ENCODE results near the gene SYNPR.
"Not testable (repeated sequence)": the region's sequence is repeated elsewhere in the genome, so short reads cannot be mapped to it uniquely, and the experiment has no call there.

The SYNPR gene

GRCh38 chr3:63278171-63279004 lies at the start of gene SYNPR:
TSS of gene SYNPR (plus strand) at chr3:63278308.
- no peak for DNase-seq (ENCODE audit: low spot score)

GRCh38 chr3:63228677-63229076 lies 49.4 kb upstream of the SYNPR start:
- DNase-seq (ENCODE audit: low spot score): peak; percentile 75

- DNase-seq (ENCODE audit: low spot score): no peak
These were observed 48.0 kb upstream of the SYNPR start for GRCh38 chr3:63230146-63230545.

GRCh38 chr3:63231643-63232042 lies 46.5 kb upstream of the SYNPR start:
- no peak for DNase-seq (ENCODE audit: low spot score)

GRCh38 chr3:63232764-63233396 lies 45.2 kb upstream of the SYNPR start:
- DNase-seq (ENCODE audit: low spot score): peak; percentile 18

GRCh38 chr3:63240381-63240902 lies 37.7 kb upstream of the SYNPR start:
- DNase-seq (ENCODE audit: low spot score): no peak

- DNase-seq (ENCODE audit: low spot score): no peak
These were observed 36.0 kb upstream of the SYNPR start for GRCh38 chr3:63242124-63242523.

- no peak for DNase-seq (ENCODE audit: low spot score)
These were observed 33.6 kb upstream of the SYNPR start for GRCh38 chr3:63244486-63244885.

- peak; percentile 1 for DNase-seq (ENCODE audit: low spot score)
These were observed 32.3 kb upstream of the SYNPR start for GRCh38 chr3:63245726-63246241.

- no peak for DNase-seq (ENCODE audit: low spot score)
These were observed 30.1 kb upstream of the SYNPR start for GRCh38 chr3:63248015-63248414.

GRCh38 chr3:63251499-63251898 lies 26.6 kb upstream of the SYNPR start:
- DNase-seq (ENCODE audit: low spot score): no peak

GRCh38 chr3:63255819-63256218 lies 22.3 kb upstream of the SYNPR start:
- not testable (repeated sequence) for DNase-seq (ENCODE audit: low spot score)

GRCh38 chr3:63264716-63265115 lies 13.4 kb upstream of the SYNPR start:
- no peak for DNase-seq (ENCODE audit: low spot score)

GRCh38 chr3:63274359-63274758 lies 3.7 kb upstream of the SYNPR start:
- no peak for DNase-seq (ENCODE audit: low spot score)

- DNase-seq (ENCODE audit: low spot score): no peak
These were observed 1.1 kb downstream of the SYNPR start for GRCh38 chr3:63279005-63279841.

- DNase-seq (ENCODE audit: low spot score): no peak
These were observed 9.5 kb downstream of the SYNPR start for GRCh38 chr3:63287610-63288009.

- no peak for DNase-seq (ENCODE audit: low spot score)
These were observed 12.6 kb downstream of the SYNPR start for GRCh38 chr3:63290686-63291085.

- no peak for DNase-seq (ENCODE audit: low spot score)
These were observed 16.2 kb downstream of the SYNPR start for GRCh38 chr3:63294332-63294731.

- no peak for DNase-seq (ENCODE audit: low spot score)
These were observed 17.2 kb downstream of the SYNPR start for GRCh38 chr3:63295356-63295755.

- DNase-seq (ENCODE audit: low spot score): no peak
These were observed 17.7 kb downstream of the SYNPR start for GRCh38 chr3:63295806-63296205.

- no peak for DNase-seq (ENCODE audit: low spot score)
These were observed 18.1 kb downstream of the SYNPR start for GRCh38 chr3:63296249-63296648.

- DNase-seq (ENCODE audit: low spot score): no peak
These were observed 25.1 kb downstream of the SYNPR start for GRCh38 chr3:63303238-63303637.
